HUDEP-2 (cell line): Measurements from ENCODE around the gene GPR26.

Experiments used
- DNase-seq, 76 experiments: peaks; one replicate each; lab custom pipeline; 2025; ENCODE audit not compliant: unreplicated experiment in 76 of 76; lab: John Stamatoyannopoulos, UW

The GPR26 gene, protein sequence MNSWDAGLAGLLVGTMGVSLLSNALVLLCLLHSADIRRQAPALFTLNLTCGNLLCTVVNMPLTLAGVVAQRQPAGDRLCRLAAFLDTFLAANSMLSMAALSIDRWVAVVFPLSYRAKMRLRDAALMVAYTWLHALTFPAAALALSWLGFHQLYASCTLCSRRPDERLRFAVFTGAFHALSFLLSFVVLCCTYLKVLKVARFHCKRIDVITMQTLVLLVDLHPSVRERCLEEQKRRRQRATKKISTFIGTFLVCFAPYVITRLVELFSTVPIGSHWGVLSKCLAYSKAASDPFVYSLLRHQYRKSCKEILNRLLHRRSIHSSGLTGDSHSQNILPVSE

DNA sequence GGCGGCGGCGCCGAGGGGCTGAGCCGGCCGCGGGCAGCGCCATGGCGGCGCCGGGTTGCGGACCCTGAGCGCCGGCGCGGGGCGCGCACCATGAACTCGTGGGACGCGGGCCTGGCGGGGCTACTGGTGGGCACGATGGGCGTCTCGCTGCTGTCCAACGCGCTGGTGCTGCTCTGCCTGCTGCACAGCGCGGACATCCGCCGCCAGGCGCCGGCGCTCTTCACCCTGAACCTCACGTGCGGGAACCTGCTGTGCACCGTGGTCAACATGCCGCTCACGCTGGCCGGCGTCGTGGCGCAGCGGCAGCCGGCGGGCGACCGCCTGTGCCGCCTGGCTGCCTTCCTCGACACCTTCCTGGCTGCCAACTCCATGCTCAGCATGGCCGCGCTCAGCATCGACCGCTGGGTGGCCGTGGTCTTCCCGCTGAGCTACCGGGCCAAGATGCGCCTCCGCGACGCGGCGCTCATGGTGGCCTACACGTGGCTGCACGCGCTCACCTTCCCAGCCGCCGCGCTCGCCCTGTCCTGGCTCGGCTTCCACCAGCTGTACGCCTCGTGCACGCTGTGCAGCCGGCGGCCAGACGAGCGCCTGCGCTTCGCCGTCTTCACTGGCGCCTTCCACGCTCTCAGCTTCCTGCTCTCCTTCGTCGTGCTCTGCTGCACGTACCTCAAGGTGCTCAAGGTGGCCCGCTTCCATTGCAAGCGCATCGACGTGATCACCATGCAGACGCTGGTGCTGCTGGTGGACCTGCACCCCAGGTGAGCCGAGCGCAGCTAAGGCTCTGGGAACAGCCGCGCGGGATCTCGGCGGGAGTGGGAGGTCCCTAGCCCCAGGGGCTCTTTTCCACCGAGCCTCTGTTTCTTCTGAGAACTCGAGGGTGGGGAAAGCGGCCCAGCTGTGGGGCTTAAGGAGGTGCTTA lies at the start of gene GPR26:
TSS of gene GPR26 (plus strand) at position 38 of the 919 bp plus-strand sequence. CDS start at position 91, 53 bp downstream.
- DNase-seq, result no peak

DNA sequence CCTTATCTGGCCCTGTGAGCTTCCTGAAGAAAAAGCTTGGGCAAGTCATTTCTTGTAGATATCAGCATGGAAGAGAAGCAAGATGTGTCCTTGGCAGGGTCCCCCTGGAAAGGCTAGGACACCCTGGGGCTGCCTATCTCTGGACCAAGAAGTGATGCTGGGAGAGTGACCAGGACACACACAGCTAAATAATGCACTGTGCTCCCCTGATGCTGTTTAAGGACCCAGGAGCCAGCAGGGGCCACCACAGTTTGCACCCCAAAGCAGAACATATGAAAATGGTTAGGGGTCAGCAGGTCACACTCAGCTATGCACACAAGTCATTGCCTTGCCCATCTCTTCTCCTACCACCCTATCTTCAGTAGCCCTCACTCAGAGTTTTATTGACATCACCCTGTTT lies 47.9 kb upstream of the GPR26 start:
- no peak for DNase-seq

DNA sequence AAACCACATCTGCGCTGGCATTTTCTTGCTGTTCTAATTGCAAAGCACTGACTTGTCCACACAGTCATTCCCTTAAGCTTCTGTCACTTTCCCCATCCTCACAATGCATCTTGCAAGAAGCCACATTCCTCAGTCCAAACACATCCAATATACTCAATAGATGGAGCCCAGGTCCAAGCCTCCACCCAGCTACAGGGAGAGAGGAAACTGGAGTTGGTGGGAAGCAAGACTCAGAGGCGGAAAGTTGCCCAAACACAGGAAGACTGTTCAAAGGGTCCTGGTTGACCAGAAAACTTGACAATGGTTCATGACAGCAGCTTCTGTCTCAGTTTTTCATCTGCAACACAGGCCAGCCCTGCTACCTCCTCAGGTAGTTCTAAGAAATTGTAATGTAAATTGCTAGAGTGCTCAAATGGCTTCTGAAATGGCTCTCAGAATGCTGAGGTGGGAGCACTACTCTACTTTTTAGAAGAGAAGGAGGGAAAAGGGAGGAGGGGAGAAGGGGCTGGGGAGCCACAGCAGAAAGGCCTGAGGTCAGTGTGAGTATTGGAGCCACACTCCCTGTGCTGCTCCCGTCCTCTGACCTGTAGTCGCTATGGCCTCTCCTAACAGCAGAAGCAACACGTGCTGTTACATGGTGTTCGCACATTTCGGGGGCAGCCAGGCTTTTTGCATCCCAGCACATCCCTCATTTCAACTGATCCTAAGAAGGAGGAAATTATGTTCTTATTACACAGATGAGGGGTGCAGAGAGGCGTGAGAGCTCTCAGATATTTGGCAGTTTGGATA lies 46.9 kb upstream of the GPR26 start:
- no peak for DNase-seq

DNA sequence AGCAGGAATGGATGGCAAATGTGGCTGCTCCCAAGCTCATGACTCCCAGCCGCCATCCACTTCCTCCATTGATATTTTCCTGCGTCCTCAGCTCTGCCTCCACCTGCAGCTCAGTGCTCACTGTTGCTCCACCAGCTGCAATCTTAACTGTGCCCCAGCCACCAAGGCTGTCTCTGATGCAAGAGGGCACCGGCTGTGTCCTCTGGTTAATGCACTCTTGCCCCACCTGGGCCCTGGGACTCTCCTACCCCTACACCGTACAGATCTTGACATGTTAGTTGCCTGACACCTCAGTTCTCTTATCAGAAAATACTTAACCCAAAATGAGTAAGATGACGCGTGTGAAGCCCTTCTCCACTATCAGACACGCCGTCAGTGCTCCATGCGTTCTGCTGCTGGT lies 45.5 kb upstream of the GPR26 start:
- no peak for DNase-seq

DNA sequence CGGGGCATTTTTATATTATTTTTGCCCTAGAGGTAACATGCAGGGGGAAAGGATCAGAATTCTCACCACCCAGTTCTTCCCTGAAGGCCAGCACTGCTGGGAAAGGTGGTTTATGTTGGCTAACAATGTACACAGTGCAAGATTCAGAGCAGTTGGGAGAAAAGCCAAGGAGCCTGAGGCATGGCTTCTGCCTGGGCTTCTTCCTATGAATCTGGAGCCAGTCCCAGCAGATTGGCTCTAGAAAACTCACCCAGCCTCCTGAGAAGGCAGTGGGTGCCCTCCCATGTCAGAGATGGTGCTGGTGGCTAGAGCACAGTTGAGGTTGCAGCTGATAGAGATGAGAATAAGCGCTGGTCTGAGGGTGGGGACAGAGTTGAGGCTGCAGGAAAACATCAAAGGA lies 44.7 kb upstream of the GPR26 start:
- DNase-seq, result no peak

DNA sequence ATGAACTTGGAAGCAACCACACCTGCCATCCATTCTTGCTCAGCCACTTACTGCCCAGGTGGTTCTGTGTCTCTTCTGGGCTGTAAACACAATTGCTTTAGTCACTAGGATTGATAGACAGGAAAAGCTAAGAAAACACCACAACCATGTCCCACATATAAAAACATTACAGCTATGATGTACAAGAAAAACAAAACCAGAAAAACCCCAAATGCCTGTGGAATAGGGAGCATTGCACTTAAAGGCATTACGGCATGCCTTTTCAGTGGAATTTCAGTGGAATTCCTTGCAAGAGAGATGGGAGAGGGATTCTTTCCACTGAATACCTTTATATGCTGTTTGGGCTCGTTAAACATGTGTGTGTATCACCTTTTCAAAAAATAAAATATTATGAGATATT lies 44.2 kb upstream of the GPR26 start:
- no peak for DNase-seq

DNA sequence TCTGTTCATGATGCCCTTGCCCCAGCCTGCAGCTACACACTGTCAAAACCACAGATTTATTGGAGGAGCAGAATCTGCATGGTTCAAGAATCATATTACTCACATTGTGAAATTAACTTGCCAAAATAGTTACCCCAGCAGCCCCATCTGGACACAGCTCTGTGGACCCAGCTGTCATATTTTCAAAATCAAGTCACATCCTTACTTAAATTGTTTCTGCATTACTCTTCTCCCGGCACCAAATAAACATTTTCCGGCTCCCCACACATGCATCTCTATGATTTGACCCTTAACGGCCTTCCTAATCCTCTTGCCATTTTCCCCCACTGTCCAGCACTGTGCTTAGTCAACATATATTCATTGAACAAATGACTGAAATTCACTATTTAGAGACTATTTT lies 43.8 kb upstream of the GPR26 start:
- DNase-seq, result no peak

DNA sequence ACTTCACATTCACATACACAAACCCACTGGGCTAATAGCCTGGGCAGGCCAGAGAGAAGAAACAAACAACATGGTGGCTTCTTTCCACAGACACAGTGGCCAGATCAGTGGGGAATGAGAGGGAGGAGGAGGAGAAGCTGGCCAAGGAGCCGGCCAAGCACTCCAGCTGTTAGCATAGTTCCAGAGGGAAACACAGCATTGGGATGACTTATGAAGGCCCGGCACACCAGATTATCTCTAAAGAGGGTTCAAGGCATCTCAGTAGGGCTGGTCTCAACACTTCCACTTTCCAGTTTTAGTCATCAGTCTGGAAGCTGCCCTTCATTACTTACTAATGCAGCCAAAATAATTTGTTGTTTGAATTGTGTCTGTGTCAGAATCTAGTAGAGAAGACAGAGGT lies 42.1 kb upstream of the GPR26 start:
- no peak for DNase-seq

DNA sequence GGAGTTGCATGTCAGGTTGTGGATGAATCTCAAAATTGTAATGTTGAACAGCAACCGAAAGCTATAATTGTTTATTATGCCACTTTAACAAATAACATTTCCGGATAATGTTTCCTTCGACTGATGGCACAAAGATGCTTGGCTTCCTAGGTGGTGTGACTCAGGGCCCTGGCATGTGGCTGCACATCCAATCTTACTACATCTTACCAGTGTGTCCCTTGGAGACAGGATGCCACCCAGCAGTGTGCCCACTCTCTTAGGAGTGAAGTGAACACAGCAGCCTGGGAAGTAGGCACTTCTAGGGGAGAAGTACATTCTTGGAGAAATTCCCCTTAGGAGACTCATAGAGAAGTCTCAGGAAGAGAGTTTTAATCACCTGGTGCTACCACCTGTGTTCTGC lies 33.0 kb upstream of the GPR26 start:
- DNase-seq, result no peak

DNA sequence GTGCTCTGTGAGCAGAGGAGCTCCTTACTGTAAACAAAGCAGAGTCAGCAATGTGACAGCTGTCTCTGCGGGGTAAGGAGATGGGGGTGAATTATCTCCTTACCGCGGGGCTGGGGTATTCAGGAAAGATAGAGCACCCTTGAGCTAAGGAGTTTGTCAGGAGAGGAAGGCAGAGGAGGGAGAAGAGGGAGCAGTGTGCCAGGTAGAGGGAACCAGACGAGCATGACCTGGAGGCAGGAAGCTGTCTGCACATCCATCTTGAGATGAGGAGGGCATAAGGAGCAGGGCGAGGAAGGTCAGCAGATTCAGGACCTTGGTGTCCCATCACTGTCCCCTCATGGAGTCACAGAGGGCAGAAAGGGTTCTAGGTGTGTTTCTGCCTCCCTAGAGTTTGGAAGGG lies 32.5 kb upstream of the GPR26 start:
- no peak for DNase-seq

DNA sequence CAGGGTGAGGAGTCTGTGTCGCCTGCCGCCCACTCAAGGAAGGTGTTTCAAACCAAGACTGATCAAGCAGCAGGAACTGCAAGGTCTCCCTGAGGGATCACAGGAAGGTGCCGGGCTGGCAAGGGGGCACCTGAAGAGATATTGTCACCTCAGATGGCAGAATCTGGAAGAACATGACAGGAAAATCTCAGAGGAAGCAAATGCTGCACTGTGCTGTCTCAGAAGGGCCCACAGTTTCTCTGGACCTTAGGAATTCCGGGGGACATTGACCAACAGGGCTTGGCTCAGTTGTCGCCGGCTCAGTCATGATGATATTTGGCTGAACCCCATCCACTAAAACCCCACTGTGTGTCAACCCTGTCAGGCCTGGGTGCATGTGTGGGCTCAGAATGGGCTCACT lies 31.9 kb upstream of the GPR26 start:
- DNase-seq, result no peak

DNA sequence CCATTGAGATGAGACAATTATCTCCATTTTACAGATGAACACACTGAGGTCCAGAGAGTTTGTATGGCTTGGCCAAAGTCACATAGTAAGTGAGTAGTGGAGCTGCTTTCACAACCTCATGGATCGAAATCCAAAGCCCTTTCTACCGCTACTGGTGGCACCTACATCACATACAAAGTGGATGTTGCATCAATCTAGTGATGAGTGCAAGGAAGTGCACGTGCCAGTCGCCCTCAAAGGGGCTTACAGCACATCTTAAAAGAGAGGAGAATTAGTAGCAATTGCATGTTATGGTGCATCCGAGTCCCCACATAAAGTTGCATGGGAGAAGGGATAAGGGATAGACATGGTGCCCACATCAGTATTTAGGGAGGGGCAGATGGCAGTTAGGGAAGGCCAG lies 31.0 kb upstream of the GPR26 start:
- no peak for DNase-seq

DNA sequence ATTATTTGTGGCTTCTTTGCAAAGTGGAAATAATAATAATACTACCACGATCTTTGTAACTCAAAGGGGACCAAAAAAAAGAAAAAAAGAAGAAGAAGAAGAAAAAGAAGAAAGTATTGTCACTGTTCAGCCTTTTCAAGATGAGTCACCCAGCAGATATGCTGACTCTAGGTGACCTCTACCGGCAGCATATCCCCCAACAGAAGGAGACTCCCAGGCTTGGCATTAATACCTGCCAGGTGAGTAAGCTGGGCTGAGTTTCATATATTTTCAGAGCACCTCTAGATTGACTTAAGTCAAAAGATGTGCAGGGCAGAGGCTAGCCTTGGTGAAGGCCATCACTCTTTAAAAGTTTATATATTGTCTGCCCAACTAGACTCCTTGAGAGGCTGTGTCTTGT lies 30.4 kb upstream of the GPR26 start:
- DNase-seq, result no peak

DNA sequence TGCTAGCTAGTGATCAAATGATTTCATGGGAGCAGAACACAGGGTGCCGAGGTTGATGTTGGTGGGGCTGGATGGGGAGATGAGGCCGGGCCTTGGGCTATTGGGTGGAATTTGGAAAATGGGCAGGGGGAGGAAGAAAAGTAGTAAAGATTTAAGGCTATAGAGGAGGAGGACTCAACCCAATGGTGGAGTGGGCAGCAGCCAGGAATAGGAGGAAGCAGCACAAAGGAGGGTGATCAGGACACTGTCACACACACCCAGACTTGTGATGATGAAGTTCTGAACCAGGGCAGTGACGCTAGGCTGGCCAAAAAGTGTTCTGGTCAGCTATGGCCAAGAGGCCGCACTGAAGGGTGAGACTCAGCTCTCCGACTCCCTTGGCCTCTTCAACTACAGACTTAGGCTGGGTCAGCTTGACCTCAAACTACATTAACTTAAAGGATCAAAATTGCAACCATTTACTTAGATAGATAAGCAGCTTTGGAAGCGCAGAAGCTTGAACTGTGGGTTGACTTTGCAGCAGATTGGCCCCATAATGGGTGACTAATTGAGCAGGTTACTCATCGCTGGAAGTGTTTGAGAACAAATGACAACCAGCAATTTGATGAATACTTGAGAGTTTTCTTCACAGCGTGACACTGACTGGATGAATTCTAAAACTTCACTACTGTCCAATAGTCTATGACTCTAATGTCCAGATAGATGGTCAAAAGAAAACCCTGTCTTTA lies 29.4 kb upstream of the GPR26 start:
- DNase-seq, result no peak

DNA sequence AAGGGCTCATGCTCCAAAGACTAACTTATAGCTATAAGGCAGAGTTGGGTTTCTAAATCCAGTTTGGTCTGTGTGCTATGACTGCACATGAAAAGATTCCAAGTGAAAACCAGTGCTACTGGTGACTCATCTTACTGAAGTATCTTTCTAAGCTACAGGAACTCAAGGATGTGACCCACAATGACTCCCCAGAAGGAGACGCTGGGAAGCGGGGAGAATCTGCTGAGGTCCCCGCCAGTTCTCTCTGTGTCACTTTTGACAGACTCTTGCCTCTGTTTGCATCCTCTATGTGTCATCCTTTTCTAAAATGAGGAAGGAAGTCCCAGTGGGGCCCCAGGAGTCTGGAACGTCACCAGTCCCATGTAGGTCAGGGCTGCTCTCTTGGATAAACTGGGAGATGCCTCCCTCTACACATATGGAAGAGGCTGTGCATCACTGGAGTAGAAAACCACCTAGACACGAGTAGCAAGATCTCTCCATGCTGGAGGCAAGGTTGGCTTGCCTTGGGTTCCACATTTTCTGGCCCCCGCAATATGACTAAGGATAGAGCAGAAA lies 28.8 kb upstream of the GPR26 start:
- DNase-seq, result no peak

DNA sequence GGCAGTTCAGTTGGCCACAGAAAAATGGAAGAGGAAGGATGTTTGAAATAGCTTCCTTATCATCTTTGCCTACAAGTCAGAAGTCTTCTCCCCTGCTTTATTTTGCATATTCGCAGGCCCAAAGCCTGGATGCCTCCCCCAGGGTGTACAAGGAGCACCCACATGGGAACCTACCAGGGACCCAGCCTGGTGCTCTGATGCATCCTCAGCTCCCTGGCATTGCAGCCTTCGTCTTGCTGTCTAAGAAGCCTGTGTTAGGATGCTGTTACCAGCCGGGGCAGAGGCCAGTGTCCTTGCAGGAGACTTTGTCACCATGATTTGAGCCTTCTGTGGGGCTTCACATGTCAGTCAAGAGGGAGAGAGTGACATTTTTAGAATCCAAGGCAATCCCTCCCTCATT lies 27.0 kb upstream of the GPR26 start:
- DNase-seq, result no peak

DNA sequence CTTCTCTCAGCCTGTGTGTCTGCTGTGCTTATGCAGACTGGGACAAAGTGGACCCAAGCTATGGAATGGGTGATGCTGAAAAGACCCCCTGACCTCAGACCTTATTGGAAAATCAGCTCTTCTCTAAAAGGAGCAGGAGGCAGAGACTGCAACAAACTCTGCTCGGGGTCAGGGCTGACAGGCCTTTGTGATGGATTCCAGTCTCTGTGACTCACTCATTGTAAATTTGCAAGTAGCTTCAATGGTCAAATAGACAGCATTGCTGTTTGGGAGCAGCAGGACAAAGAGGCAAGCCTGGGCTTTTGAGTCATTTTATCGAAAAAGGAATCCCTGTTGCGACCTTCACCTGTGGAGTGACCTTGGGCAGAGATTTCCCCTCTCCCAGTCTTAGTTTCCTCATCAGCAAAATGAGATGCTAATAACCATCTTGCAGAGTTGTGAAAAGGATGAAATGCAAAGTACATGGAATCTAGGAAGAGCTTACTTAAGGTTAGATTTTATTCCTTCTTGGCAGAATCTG lies 26.1 kb upstream of the GPR26 start:
- DNase-seq, result no peak

DNA sequence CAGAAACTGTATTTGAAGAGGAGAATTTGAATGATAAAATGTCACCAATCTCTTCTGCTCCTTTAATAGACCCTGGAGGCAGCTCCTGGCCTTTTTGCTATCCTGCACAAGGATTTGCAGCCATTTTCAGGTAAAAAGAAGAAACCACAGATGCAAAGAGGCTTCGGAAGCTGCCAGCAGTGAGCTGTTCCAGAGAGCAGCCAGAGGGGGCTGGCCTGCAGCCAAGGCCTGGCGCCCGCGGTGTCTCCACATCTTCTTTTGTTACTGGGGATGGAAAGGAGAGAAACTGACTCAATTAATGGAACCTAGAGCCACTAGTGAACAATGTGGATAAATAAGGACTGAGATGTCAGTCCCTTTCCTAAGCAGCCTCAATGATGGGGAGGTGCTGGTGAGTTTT lies 23.9 kb upstream of the GPR26 start:
- DNase-seq, result peak in 1 of 76 experiments; percentile 1

DNA sequence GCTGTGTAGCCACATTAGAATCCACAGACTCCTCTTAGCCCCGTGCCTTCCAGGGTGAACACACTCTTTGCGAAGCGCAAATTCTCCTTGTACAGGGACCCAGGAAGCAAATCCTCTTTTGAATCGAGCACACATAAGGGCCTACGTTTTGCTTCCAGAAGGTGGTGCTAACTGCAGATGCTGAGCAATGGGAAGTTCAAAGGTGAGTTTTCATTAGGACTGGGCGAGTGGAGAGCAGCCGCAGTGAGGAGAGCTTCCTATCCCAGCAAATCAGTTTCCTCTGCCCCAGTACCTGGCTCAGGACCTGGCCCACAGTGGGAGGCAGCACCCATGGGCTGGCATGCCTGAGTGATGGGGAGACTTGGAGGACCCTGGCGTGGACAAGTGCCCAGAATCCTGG lies 23.5 kb upstream of the GPR26 start:
- no peak for DNase-seq

DNA sequence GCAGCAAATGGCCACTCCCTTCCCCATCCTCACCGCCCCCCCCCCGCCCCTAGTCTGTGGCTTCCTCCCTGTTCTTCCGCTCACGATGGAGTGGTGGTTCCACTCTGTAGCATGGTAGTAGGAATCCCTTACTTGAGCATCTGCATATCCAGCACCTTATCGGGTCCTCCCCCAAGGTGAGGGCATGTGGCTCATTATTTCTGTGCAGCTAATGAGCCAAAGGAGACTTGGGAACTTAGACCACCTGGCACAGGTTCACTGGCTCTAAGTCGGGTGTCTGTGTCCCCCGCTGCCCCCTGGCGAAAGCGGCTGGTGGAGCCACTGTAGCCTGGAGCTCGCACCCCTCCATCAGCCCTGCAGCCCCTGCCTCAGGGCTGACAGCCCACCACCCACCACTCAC lies 22.8 kb upstream of the GPR26 start:
- DNase-seq, result no peak
